DOHH2 (cell line): ENCODE measurements around the gene METRN.
A peak's percentile ranks its signal among the peaks of the same experiment; 100 is the strongest.
"Not testable (repeated sequence)": the region's sequence is repeated elsewhere in the genome, so short reads cannot be mapped to it uniquely, and the experiment has no call there.

Experiments used
- H3F3A ChIP-seq: fragments of 200-600 bp; sonication (generic), shearing (Covaris generic); 2 replicates; pipeline ENCODE4 v1.6.0; 2016; ENCODE audit warnings: antibody characterized with exemption, mild to moderate bottlenecking; ENCODE audit not compliant: control insufficient read depth, insufficient read depth
- H3K27ac ChIP-seq: fragments of 200-600 bp; sonication (generic); 2 replicates; pipeline ENCODE4 v1.5.1; 2014; ENCODE audit warnings: low read depth, mild to moderate bottlenecking, low read length, moderate library complexity
- H3K27me3 ChIP-seq: fragments of 200-600 bp; sonication (generic); 2 replicates; pipeline ENCODE4 v1.6.1; 2014; ENCODE audit warnings: mild to moderate bottlenecking, low read length, mixed read lengths; ENCODE audit not compliant: control insufficient read depth
- H3K36me3 ChIP-seq: fragments of 200-600 bp; sonication (generic); 2 replicates; pipeline ENCODE4 v1.6.1; 2014; ENCODE audit warnings: mild to moderate bottlenecking, low read length, moderate library complexity, mixed read lengths; ENCODE audit not compliant: control insufficient read depth
- H3K4me1 ChIP-seq: fragments of 200-600 bp; sonication (generic); 2 replicates; pipeline ENCODE4 v1.6.1; 2014; ENCODE audit warnings: mild to moderate bottlenecking, low read length, mixed read lengths; ENCODE audit not compliant: control insufficient read depth
- H3K4me2 ChIP-seq: fragments of 200-600 bp; sonication (generic); 2 replicates; pipeline ENCODE4 v1.6.0; 2014; ENCODE audit warnings: mild to moderate bottlenecking, low read length, moderate library complexity
- H3K4me3 ChIP-seq: fragments of 200-600 bp; sonication (generic); 2 replicates; pipeline ENCODE4 v1.5.1; 2014; ENCODE audit warnings: mild to moderate bottlenecking, low read length, mixed read lengths
- H3K79me2 ChIP-seq: fragments of 200-600 bp; sonication (generic); 2 replicates; pipeline ENCODE4 v1.6.1; 2014; ENCODE audit warnings: mild to moderate bottlenecking, low read length, mixed read lengths; ENCODE audit not compliant: control insufficient read depth
- H3K9me2 ChIP-seq: fragments of 200-600 bp; sonication (generic); replicated peaks from 2 replicates; pipeline ENCODE4 v1.6.1; 2014; ENCODE audit warnings: mild to moderate bottlenecking, low read length, mixed read lengths; ENCODE audit not compliant: control insufficient read depth
- H3K9me3 ChIP-seq: fragments of 200-600 bp; sonication (generic); 2 replicates; pipeline ENCODE4 v1.6.1; 2014; ENCODE audit warnings: antibody characterized with exemption, low read length, mixed read lengths; ENCODE audit not compliant: control insufficient read depth, insufficient read depth
- H4K20me1 ChIP-seq: fragments of 200-600 bp; sonication (generic); 2 replicates; pipeline ENCODE4 v1.6.0; 2014; ENCODE audit warnings: low read depth, mild to moderate bottlenecking, antibody characterized with exemption, low read length, moderate library complexity; ENCODE audit not compliant: control insufficient read depth, insufficient read depth
- EZH2phosphoT487 ChIP-seq: fragments of 200-600 bp; sonication (generic); IDR thresholded peaks from 2 replicates; pipeline ENCODE4 v1.6.1; 2017; ENCODE audit warnings: borderline replicate concordance, mild to moderate bottlenecking, antibody characterized with exemption, low read length, moderate library complexity, mixed read lengths
- TF ChIP-seq, protein P1 (sequence below): fragments of 200-600 bp; sonication (generic); IDR thresholded peaks from one replicate; pipeline ENCODE4 v1.5.1; 2014; ENCODE audit warnings: antibody characterized with exemption, mild to moderate bottlenecking, low read depth, low read length; ENCODE audit not compliant: poor library complexity, severe bottlenecking

The METRN gene

DNA sequence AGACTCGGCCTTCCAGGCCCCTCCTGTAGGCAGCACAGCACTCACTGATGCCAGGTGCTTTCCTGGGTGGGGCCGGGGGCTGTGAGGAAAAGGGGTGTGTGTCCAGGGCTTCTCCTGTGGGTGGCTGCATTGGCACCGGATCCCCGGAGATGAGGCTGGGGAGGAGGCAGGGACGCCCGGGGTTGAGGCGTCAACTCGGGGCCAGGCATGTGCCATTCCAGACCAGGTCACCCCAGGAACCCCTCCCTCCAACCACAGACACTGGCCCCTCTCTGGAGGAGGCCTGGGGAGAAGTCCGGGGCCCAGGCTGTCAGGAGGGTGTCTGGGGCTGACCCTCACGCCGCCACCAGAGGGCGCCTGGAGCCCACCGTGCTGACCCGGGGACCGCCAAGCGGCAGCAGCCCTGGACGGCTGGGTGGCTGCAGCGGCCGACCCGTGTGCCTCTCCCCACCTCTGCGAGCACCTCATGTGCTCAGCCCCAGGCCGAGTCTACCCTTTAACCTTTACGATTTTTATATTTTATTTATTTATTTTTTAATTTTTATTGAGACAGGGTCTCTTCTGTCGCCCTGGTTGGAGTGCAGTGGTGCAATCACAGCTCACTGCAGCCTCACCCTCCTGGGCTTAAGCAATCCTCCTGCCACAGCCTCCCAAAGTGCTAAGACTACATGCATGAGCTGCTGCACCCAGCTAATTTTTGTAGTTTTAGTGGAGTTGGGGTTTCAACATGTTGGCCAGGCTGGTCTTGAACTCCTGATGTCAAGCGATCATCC is 3.2 kb upstream of the METRN start:
- Histone ChIP-seq H3K36me3 (no peaks in the 10 kb centered on the region), H3F3A (0 out of 2 replicates have a peak, but pooled peaks cover 2% of the 10 kb centered on the region), H3K27me3 (peaks cover 46% of the 10 kb centered on the region), H3K9me2 (no peaks in the 10 kb centered on the region), H3K27ac (no peak overlapping the region), H4K20me1 (peaks cover 8% of the 10 kb centered on the region; the same call in 1 of the 2 replicates), H3K4me3 (no peak overlapping the region), H3K9me3 (no peaks in the 10 kb centered on the region), H3K79me2 (0 out of 2 replicates have a peak, but pooled peaks cover 2% of the 10 kb centered on the region), H3K4me1 (peaks cover 24% of the 10 kb centered on the region), H3K4me2 (no peak overlapping the region)
- TF ChIP-seq, protein P1, sequence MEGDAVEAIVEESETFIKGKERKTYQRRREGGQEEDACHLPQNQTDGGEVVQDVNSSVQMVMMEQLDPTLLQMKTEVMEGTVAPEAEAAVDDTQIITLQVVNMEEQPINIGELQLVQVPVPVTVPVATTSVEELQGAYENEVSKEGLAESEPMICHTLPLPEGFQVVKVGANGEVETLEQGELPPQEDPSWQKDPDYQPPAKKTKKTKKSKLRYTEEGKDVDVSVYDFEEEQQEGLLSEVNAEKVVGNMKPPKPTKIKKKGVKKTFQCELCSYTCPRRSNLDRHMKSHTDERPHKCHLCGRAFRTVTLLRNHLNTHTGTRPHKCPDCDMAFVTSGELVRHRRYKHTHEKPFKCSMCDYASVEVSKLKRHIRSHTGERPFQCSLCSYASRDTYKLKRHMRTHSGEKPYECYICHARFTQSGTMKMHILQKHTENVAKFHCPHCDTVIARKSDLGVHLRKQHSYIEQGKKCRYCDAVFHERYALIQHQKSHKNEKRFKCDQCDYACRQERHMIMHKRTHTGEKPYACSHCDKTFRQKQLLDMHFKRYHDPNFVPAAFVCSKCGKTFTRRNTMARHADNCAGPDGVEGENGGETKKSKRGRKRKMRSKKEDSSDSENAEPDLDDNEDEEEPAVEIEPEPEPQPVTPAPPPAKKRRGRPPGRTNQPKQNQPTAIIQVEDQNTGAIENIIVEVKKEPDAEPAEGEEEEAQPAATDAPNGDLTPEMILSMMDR = peak; percentile 85
- TF ChIP-seq EZH2phosphoT487 = no peak

DNA sequence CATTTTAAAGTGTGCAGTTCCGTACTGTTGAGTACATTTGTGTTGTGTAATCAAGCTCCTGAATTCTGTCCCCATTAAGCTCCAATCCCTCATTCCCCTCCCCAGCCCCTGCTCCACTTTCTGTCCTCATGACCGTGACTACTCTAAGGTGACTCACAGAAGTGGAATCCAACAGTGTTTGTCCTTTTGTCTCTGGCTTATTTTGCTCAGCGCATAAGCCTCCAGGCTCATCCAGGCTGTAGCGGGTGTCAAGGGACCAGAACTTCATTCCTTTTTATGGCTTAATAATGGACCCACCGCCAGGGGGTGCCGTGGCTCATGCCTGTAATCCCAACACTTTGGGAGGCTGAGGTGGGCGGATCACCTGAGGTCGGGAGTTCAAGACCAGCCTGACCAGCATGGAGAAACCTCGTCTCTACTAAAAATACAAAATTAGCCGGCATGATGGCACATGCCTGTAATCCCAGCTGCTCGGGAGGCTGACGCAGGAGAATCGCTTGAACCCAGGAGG is 2.1 kb upstream of the METRN start:
- not testable (repeated sequence) for H3F3A ChIP-seq, H3K4me3 ChIP-seq, H4K20me1 ChIP-seq, H3K27ac ChIP-seq, H3K9me3 ChIP-seq, H3K79me2 ChIP-seq, H3K9me2 ChIP-seq, H3K36me3 ChIP-seq, H3K4me2 ChIP-seq
- peaks cover 24% of the 10 kb centered on the region for H3K4me1 ChIP-seq
- TF ChIP-seq, protein P1 = peak; percentile 50
- H3K27me3 ChIP-seq = peaks cover 40% of the 10 kb centered on the region

DNA sequence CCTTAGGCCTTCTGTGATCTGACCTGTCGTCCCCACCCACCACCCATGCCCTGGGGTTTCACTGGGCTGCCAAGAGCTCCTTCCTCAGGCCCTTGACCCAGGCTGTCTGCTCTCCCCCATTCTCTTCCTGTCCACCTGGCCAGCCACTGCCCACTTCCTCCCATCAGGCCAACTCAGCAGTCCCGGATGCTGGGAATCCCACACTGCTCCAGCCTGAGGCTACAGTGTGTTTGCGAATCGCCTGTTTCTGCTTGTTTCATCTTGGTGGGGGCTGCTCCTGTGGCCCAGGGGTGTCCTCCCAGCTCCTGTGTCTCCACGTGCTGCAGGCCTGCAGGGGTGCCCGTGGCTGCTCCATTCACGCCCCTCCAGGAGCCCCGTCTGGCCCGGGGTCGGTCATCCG is 839 bp upstream of the METRN start:
- Histone ChIP-seq H3K4me1 (peaks cover 28% of the 10 kb centered on the region), H3K4me3 (no peak overlapping the region; the same call in 1 of the 2 replicates), H4K20me1 (peaks cover 8% of the 10 kb centered on the region; the same call in 1 of the 2 replicates), H3F3A (0 out of 2 replicates have a peak, but pooled peaks cover 2% of the 10 kb centered on the region), H3K9me3 (no peaks in the 10 kb centered on the region), H3K79me2 (0 out of 2 replicates have a peak, but pooled peaks cover 2% of the 10 kb centered on the region), H3K27ac (no peak overlapping the region), H3K27me3 (peaks cover 36% of the 10 kb centered on the region), H3K4me2 (no peak overlapping the region), H3K9me2 (no peaks in the 10 kb centered on the region), H3K36me3 (no peaks in the 10 kb centered on the region)
- TF ChIP-seq, protein P1 = no peak
- TF ChIP-seq EZH2phosphoT487 = no peak
